HL-60 (cell line): ENCODE data around the gene TENM3.

ENCODE experiments used
- POLR2AphosphoS5 ChIP-seq: IDR thresholded peaks from 2 replicates; pipeline ENCODE4 v1.6.1; 2012; ENCODE audit warnings: low read depth
- TF ChIP-seq, protein P1 (sequence below): IDR thresholded peaks from one replicate; pipeline ENCODE4 v1.5.1; 2011; ENCODE audit warnings: low read length, control low read depth, inconsistent platforms; ENCODE audit not compliant: insufficient read depth

DNA sequence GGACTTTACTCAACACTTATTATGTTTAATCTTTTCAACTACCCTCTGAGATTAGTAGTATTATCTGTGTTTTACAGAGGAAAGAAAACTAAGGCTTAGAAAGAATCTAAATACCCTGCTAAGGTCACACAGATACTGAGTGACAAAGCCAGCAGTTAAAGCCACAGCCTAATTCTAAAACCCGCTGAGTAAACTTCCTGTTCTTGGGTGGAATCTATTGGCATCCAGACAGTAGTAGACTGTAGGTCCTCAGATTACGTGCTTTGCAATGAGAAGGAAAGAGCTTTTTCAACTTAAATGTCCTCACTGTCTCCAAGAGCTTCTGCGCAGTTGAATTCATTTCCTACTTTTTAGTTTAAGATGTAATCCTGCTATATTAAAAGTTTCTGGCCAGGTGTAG lies 126.0 kb downstream of the TENM3 start:
- TF ChIP-seq, protein P1, sequence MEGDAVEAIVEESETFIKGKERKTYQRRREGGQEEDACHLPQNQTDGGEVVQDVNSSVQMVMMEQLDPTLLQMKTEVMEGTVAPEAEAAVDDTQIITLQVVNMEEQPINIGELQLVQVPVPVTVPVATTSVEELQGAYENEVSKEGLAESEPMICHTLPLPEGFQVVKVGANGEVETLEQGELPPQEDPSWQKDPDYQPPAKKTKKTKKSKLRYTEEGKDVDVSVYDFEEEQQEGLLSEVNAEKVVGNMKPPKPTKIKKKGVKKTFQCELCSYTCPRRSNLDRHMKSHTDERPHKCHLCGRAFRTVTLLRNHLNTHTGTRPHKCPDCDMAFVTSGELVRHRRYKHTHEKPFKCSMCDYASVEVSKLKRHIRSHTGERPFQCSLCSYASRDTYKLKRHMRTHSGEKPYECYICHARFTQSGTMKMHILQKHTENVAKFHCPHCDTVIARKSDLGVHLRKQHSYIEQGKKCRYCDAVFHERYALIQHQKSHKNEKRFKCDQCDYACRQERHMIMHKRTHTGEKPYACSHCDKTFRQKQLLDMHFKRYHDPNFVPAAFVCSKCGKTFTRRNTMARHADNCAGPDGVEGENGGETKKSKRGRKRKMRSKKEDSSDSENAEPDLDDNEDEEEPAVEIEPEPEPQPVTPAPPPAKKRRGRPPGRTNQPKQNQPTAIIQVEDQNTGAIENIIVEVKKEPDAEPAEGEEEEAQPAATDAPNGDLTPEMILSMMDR = no peak
- no peak for TF ChIP-seq POLR2AphosphoS5
